HepG2 (cell line): ENCODE data around the gene ADAR. TPM values are rescaled to one million over a fixed set of nuclear protein-coding genes. Genes with fewer than 3 reads are reported as not detected.
A peak's percentile ranks its signal among the peaks of the same experiment; 100 is the strongest.

Experiments used
- CBX5 ChIP-seq: sonication (generic); formaldehyde crosslinking; IDR thresholded peaks from 2 replicates; pipeline ENCODE4 v1.4.0; 2020; ENCODE audit warnings: missing genetic modification reagents, borderline replicate concordance
- CREM ChIP-seq, 2 experiments: sonication (generic) in 1 of 2; formaldehyde crosslinking in 1 of 2; IDR thresholded peaks; 2 replicates each; pipeline versions ENCODE4 v1.4.0 to v1.6.1; 2016 to 2020; ENCODE audit warnings: antibody characterized with exemption in 1 of 2, mild to moderate bottlenecking in 1 of 2, missing genetic modification reagents in 1 of 2
- DR1 ChIP-seq: sonication (generic); formaldehyde crosslinking; IDR thresholded peaks from 2 replicates; pipeline ENCODE4 v1.8.0; 2021; ENCODE audit warnings: mild to moderate bottlenecking, missing genetic modification reagents, inconsistent platforms
- GMEB1 ChIP-seq: sonication (generic); formaldehyde crosslinking; IDR thresholded peaks from 2 replicates; pipeline ENCODE4 v1.5.1; 2020; ENCODE audit warnings: missing genetic modification reagents, mild to moderate bottlenecking, borderline replicate concordance
- IKZF1 ChIP-seq: fragments of 450-650 bp; IDR thresholded peaks from 2 replicates; pipeline ENCODE4 v1.7.1; 2016
- KLF11 ChIP-seq: IDR thresholded peaks from 2 replicates; pipeline ENCODE4 v1.6.1; 2016; ENCODE audit warnings: missing compliant biosample characterization
- KLF13 ChIP-seq: sonication (generic); formaldehyde crosslinking; IDR thresholded peaks from 2 replicates; pipeline ENCODE4 v1.4.0; 2020; ENCODE audit warnings: mild to moderate bottlenecking, missing genetic modification reagents
- KLF16 ChIP-seq, 2 experiments: sonication (generic) in 1 of 2; formaldehyde crosslinking in 1 of 2; IDR thresholded peaks; 2 replicates each; pipeline versions ENCODE4 v1.6.1 to v1.8.0; 2016 to 2023; ENCODE audit warnings: missing genetic modification reagents in 2 of 2, missing compliant biosample characterization in 1 of 2
- MAZ ChIP-seq, 2 experiments: sonication (generic) in 1 of 2; formaldehyde crosslinking in 1 of 2; IDR thresholded peaks; 2 replicates each; pipeline versions ENCODE4 v1.5.0 to v1.6.1; 2012 to 2020; ENCODE audit warnings: low read depth in 2 of 2, mild to moderate bottlenecking in 2 of 2, borderline replicate concordance in 1 of 2, improper control_type of control experiment in 1 of 2, low read length in 1 of 2, missing genetic modification reagents in 1 of 2, moderate library complexity in 1 of 2
- PAX8 ChIP-seq: sonication (generic); formaldehyde crosslinking; IDR thresholded peaks from 2 replicates; pipeline ENCODE4 v1.8.0; 2022; ENCODE audit warnings: mild to moderate bottlenecking, missing genetic modification reagents, borderline replicate concordance
- POGZ ChIP-seq: sonication (generic); formaldehyde crosslinking; IDR thresholded peaks from 2 replicates; pipeline ENCODE4 v1.4.0; 2020; ENCODE audit warnings: mild to moderate bottlenecking, missing genetic modification reagents
- PPARG ChIP-seq: conservative IDR thresholded peaks from 2 replicates; pipeline ENCODE4 v1.6.1; 2016; ENCODE audit warnings: missing biosample characterization, missing genetic modification reagents
- RAD51 ChIP-seq: fragments of 450-650 bp; IDR thresholded peaks from 2 replicates; pipeline ENCODE4 v1.6.1; 2016; ENCODE audit warnings: borderline replicate concordance
- SMAD3 ChIP-seq: sonication (generic); formaldehyde crosslinking; IDR thresholded peaks from 2 replicates; pipeline ENCODE4 v1.4.0; 2020; ENCODE audit warnings: missing genetic modification reagents
- SOX13 ChIP-seq, 3 experiments: fragments of 450-650 bp in 1 of 3; sonication (generic) in 1 of 3; formaldehyde crosslinking in 1 of 3; IDR thresholded peaks in 2 of 3; conservative IDR thresholded peaks in 1 of 3; 2 replicates each; pipeline versions ENCODE4 v1.5.0 to v1.6.1; 2016 to 2020; ENCODE audit warnings: antibody characterized with exemption in 1 of 3, mild to moderate bottlenecking in 1 of 3, missing compliant biosample characterization in 1 of 3, missing genetic modification reagents in 1 of 3, moderate library complexity in 1 of 3
- SP2 ChIP-seq: sonication (generic); formaldehyde crosslinking; IDR thresholded peaks from 2 replicates; pipeline ENCODE4 v1.5.1; 2020; ENCODE audit warnings: mild to moderate bottlenecking, missing genetic modification reagents
- TCF7 ChIP-seq: sonication (generic); IDR thresholded peaks from 2 replicates; pipeline ENCODE4 v1.6.1; 2016; ENCODE audit warnings: antibody characterized with exemption, low read depth
- ZEB1 ChIP-seq: IDR thresholded peaks from 2 replicates; pipeline ENCODE4 v1.6.1; 2012; ENCODE audit warnings: mild to moderate bottlenecking, low read depth, inconsistent platforms; ENCODE audit not compliant: insufficient replicate concordance
- ZFP1 ChIP-seq: IDR thresholded peaks from 2 replicates; pipeline ENCODE4 v1.6.1; 2016
- ZMYM4 ChIP-seq: sonication (generic); formaldehyde crosslinking; IDR thresholded peaks from 2 replicates; pipeline ENCODE4 v1.8.1; 2023; ENCODE audit warnings: mild to moderate bottlenecking, missing genetic modification reagents
- ZNF451 ChIP-seq: sonication (generic); formaldehyde crosslinking; IDR thresholded peaks from 2 replicates; pipeline ENCODE4 v1.5.0; 2020; ENCODE audit warnings: mild to moderate bottlenecking, missing genetic modification reagents
- ZNF552 ChIP-seq: sonication (generic); formaldehyde crosslinking; IDR thresholded peaks from 2 replicates; pipeline ENCODE4 v1.9.0; 2022; ENCODE audit warnings: missing genetic modification reagents, mild to moderate bottlenecking, borderline replicate concordance
- ZNF558 ChIP-seq: sonication (generic); formaldehyde crosslinking; IDR thresholded peaks from 2 replicates; pipeline ENCODE4 v1.9.0; 2022; ENCODE audit warnings: mild to moderate bottlenecking, missing genetic modification reagents, borderline replicate concordance
- ZNF704 ChIP-seq: sonication (generic); formaldehyde crosslinking; IDR thresholded peaks from 2 replicates; pipeline ENCODE4 v1.8.1; 2023; ENCODE audit warnings: mild to moderate bottlenecking, inconsistent platforms, moderate library complexity, missing genetic modification reagents, borderline replicate concordance
- ZNF782 ChIP-seq: sonication (generic); formaldehyde crosslinking; IDR thresholded peaks from 2 replicates; pipeline ENCODE4 v1.4.0; 2020; ENCODE audit warnings: missing genetic modification reagents, mild to moderate bottlenecking, borderline replicate concordance
- ZNF891 ChIP-seq: sonication (generic); formaldehyde crosslinking; IDR thresholded peaks from 2 replicates; pipeline ENCODE4 v1.5.0; 2020; ENCODE audit warnings: mild to moderate bottlenecking, missing genetic modification reagents
- polyA plus RNA-seq, 8 experiments: library from polyadenylated mRNA; depleted of rRNA in 3 of 8; stranded (reverse) in 7 of 8; unstranded in 1 of 8; fragments of >200 nt; fragmentation: Illumina TruSeq in 4 of 8; extraction: Trizol in 4 of 8; gene quantifications; 2 replicates each; pipeline versions ENCODE4 v1.2.1 to v1.2.3, GENCODE V29; 2011 to 2016; ENCODE audit warnings: low read depth in 4 of 8, missing spikeins in 1 of 8, mixed read lengths in 1 of 8; ENCODE audit not compliant: insufficient read depth in 1 of 8
- total RNA-seq, 5 experiments: library from RNA; depleted of rRNA; stranded (reverse); fragments of >200 nt; fragmentation: Illumina TruSeq; extraction: Trizol; gene quantifications; 2 replicates each; pipeline ENCODE4 v1.2.3, GENCODE V29; 2016; ENCODE audit warnings: low read depth in 1 of 5

The ADAR gene
- total and polyA plus RNA-seq, 2 of the 13 experiments (the other 11 are each of a cell fraction or from before 2014, with no cell fraction given): 70.8 to 86.2 TPM

GRCh38 chr1:154558720-154559465 lies 49.1 kb downstream of the ADAR start (continued):
- TF ChIP-seq ZNF552 (CRISPR knock-in tag): peak; percentile 99
- peak; percentile 68 for TF ChIP-seq SP2 (CRISPR knock-in tag)
- peak; percentile 82 for TF ChIP-seq DR1 (CRISPR knock-in tag)
- TF ChIP-seq PAX8 (CRISPR knock-in tag): peak; percentile 83; the same call in 1 of the 2 replicates
- no peak for TF ChIP-seq TCF7
- peak; percentile 99; the same call in 1 of the 2 replicates for TF ChIP-seq ZNF558
- TF ChIP-seq CBX5 (CRISPR knock-in tag): peak; percentile 83
- TF ChIP-seq SMAD3: no peak
- 0 out of 2 replicates have a peak, but pooled peaks have one; percentile 63 for TF ChIP-seq ZFP1
- peak; percentile 51; the same call in 1 of the 2 replicates for TF ChIP-seq PPARG (CRISPR knock-in tag)
- TF ChIP-seq ZNF704 (CRISPR knock-in tag): peak; percentile 99; the same call in 1 of the 2 replicates
- TF ChIP-seq SOX13 (IDR thresholded peaks at IDR 0.05): no peak
- peak in 1 of 2 experiments; percentile 62; a peak in 2 of 4 replicates for TF ChIP-seq SOX13 (CRISPR knock-in tag; conservative IDR thresholded peaks at IDR 0.05 in 1 of 2, IDR thresholded peaks at IDR 0.05 in 1 of 2)
- peak; percentile 99 for TF ChIP-seq ZNF451 (CRISPR knock-in tag)
- TF ChIP-seq CREM (IDR thresholded peaks at IDR 0.05): peak; percentile 71
- no peak for TF ChIP-seq CREM (CRISPR knock-in tag; IDR thresholded peaks at IDR 0.05)
- peak; percentile 100 for TF ChIP-seq ZNF891
- peak; percentile 85 for TF ChIP-seq KLF11 (CRISPR knock-in tag)
- peak; percentile 99 for TF ChIP-seq ZNF782 (CRISPR knock-in tag)
- TF ChIP-seq MAZ (IDR thresholded peaks at IDR 0.05; ENCODE audit: borderline replicate concordance, low read depth, low read length): peak; percentile 90
- TF ChIP-seq MAZ (CRISPR knock-in tag; IDR thresholded peaks at IDR 0.05; ENCODE audit: low read depth): peak; percentile 99
- peak; percentile 98 for TF ChIP-seq KLF13 (CRISPR knock-in tag)
- no peak for TF ChIP-seq ZEB1
- peak; percentile 99 for TF ChIP-seq GMEB1
- peak; percentile 82 for TF ChIP-seq POGZ (CRISPR knock-in tag)
- TF ChIP-seq ZMYM4: peak; percentile 97
- TF ChIP-seq RAD51: peak; percentile 99
- TF ChIP-seq IKZF1: no peak
- TF ChIP-seq KLF16 (CRISPR knock-in tag; IDR thresholded peaks at IDR 0.05): peak; percentile 52 to 69; a peak in 2 of 4 replicates
